Upper lobe of left lung (tissue), 6 donors: ENCODE data around the gene PLIN3. TPM values are rescaled to one million over a fixed set of nuclear protein-coding genes. Genes with fewer than 3 reads are reported as not detected.
"Not testable (repeated sequence)": the region's sequence is repeated elsewhere in the genome, so short reads cannot be mapped to it uniquely, and the experiment has no call there.

Source experiments
- ATAC-seq, 2 donors: fragments of 200-7000 bp; cut with Tn5 transposase; one replicate each; pipeline ENCODE4 v1.9.1; 2022; ENCODE audit warnings: mild to moderate bottlenecking in 2 of 2, moderate library complexity in 2 of 2; ENCODE audit not compliant: low FRiP score in 2 of 2
- DNase-seq, 2 donors: peaks; one replicate each; pipeline ENCODE4 v3.0.0-alpha.2; 2019 to 2020
- H3K27ac ChIP-seq, 4 donors: fragments of 200-600 bp; sonication (generic); one replicate each; pipeline ENCODE4 v1.5.1; 2016 to 2019
- H3K27me3 ChIP-seq, 4 donors: fragments of 200-600 bp; sonication (generic); one replicate each; pipeline ENCODE4 v1.5.1; 2017 to 2019
- H3K36me3 ChIP-seq, 4 donors: fragments of 200-600 bp; sonication (generic); one replicate each; pipeline ENCODE4 v1.5.1; 2016 to 2019
- H3K4me1 ChIP-seq, 4 donors: fragments of 200-600 bp; sonication (generic); one replicate each; pipeline ENCODE4 v1.5.1; 2018 to 2019
- H3K4me3 ChIP-seq, 4 donors: fragments of 200-600 bp; sonication (generic); one replicate each; pipeline ENCODE4 v1.5.1; 2017 to 2019; ENCODE audit warnings: mild to moderate bottlenecking in 2 of 4, moderate library complexity in 1 of 4
- H3K9me3 ChIP-seq, 4 donors: fragments of 200-600 bp; sonication (generic); one replicate each; pipeline ENCODE4 v1.5.1; 2018 to 2019
- EP300 ChIP-seq, 4 donors: sonication (generic); formaldehyde crosslinking; IDR thresholded peaks; one replicate each; pipeline ENCODE4 v1.5.1; 2017; ENCODE audit warnings: antibody characterized with exemption in 4 of 4, control low read depth in 2 of 4
- POLR2A ChIP-seq, 4 donors: fragments of 450-650 bp; IDR thresholded peaks; one replicate each; pipeline ENCODE4 v1.5.1; 2016 to 2017; ENCODE audit warnings: antibody characterized with exemption in 4 of 4, mild to moderate bottlenecking in 2 of 4
- POLR2AphosphoS5 ChIP-seq, 2 donors: sonication (generic); formaldehyde crosslinking; IDR thresholded peaks; one replicate each; pipeline ENCODE4 v1.5.1; 2017; ENCODE audit warnings: antibody characterized with exemption in 2 of 2
- WGBS, 2 donors: methylation state at CpG; one replicate each; pipeline ENCODE4 v1.1.5; 2017 to 2018; 5-methylcytosine and 5-hydroxymethylcytosine counted together
- total RNA-seq, 6 donors: library from RNA; depleted of rRNA in 4 of 6; stranded (reverse); fragments of >200 nt in 4 of 6; gene quantifications; one replicate each; pipeline versions ENCODE4 v1.1.0 to v1.2.1, GENCODE V29; 2016 to 2021
- TF ChIP-seq, protein P1 (sequence below), 6 experiments: fragments of 450-650 bp in 4 of 6; fragments of 200-600 bp in 2 of 6; sonication (generic) in 2 of 6; IDR thresholded peaks; one replicate each; pipeline ENCODE4 v1.5.1; 2016 to 2019; ENCODE audit warnings: antibody characterized with exemption in 6 of 6
- donor health status: DM: no; HTN: no; CAD: no; lungs with moderate emphysema.
- donor health status: DM: no; HTN: yes; CAD: no; lungs with severe emphysema.

PLIN3 gene
- total RNA-seq, 6 donors from 2014 or later: 29.3 to 55.1 (median 38.4) TPM

DNA sequence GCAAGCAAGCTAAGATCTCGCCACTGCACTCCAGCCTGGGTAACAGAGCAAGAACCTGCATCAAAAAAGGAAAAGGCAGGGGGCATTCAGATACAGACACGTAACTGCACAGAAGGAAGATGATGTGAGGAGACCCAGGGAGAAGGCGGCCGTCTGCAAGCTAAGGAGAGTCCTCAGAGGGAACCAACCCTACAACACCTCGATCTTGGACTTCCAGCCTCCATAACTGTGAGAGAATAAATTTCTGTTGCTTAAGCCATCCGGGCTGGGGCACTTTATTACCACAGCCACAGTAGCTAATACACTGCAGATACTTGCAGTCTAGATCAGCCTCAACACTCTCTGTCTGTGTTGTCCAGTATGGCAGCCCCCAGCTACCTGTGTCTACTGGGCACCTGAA lies 43.9 kb downstream of the PLIN3 start:
- no peak overlapping the region for H3K27ac ChIP-seq
- WGBS, 2 donors: 86 to 88% methylated on average over 6 of the region's 6 CpGs
- DNase-seq (no peak), ATAC-seq (no peak)
- H3K27me3 ChIP-seq: no peaks in the 10 kb centered on the region
- H3K36me3 ChIP-seq: peaks cover 0 to 21% (median 13%) of the 10 kb centered on the region in 4 donors
- no peak overlapping the region for H3K4me3 ChIP-seq
- H3K9me3 ChIP-seq: no peaks in the 10 kb centered on the region
- TF ChIP-seq POLR2AphosphoS5 (IDR thresholded peaks at IDR 0.05): no peak
- TF ChIP-seq, protein P1, sequence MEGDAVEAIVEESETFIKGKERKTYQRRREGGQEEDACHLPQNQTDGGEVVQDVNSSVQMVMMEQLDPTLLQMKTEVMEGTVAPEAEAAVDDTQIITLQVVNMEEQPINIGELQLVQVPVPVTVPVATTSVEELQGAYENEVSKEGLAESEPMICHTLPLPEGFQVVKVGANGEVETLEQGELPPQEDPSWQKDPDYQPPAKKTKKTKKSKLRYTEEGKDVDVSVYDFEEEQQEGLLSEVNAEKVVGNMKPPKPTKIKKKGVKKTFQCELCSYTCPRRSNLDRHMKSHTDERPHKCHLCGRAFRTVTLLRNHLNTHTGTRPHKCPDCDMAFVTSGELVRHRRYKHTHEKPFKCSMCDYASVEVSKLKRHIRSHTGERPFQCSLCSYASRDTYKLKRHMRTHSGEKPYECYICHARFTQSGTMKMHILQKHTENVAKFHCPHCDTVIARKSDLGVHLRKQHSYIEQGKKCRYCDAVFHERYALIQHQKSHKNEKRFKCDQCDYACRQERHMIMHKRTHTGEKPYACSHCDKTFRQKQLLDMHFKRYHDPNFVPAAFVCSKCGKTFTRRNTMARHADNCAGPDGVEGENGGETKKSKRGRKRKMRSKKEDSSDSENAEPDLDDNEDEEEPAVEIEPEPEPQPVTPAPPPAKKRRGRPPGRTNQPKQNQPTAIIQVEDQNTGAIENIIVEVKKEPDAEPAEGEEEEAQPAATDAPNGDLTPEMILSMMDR (IDR thresholded peaks at IDR 0.05): no peak
- TF ChIP-seq EP300 (IDR thresholded peaks at IDR 0.05): no peak
- TF ChIP-seq POLR2A (IDR thresholded peaks at IDR 0.05): no peak
- H3K4me1 ChIP-seq: peaks cover 0 to 11% (median 4%) of the 10 kb centered on the region in 4 donors

DNA sequence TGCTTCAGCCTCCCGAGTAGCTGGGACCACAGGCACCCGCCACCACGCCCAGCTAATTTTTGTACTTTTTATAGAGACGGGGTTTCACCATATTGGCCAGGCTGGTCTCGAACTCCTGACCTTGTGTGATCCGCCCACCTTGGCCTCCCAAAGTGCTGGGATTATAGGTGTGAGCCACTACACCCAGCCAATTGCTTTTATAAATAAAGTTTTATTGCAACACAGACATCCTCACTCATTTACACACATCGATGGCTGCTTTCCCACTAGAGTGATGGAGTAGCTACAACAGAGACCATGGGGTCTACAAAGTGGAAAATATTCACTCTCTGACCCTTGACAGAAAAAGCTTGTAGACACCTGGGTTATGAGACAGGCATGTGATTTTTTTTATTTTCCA lies 45.1 kb downstream of the PLIN3 start:
- H3K4me1 ChIP-seq, H3K27ac ChIP-seq, H3K4me3 ChIP-seq, H3K27me3 ChIP-seq, ATAC-seq, DNase-seq, H3K9me3 ChIP-seq: not testable (repeated sequence)
- H3K36me3 ChIP-seq: peaks cover 0 to 33% (median 24%) of the 10 kb centered on the region in 4 donors
- 97 to 98% methylated on average over 7 of the region's 7 CpGs for WGBS, 2 donors

DNA sequence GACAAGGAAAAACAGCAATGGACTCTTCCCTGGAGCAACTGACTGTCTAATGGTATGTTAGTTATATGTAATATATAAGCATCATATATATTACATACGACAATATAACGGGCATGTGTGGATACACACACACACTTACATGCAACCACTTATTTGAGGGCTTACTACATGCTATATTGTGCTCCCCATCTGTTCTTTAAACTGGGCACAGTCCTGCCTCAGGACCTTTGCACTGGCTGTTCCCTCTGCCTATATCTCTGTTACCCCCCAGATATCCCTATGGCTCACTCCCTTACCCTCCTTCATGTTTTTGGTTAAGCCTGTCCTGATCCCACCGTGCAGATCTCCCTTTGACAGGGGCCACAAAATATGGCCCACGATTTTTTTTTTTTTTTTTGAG lies 46.2 kb downstream of the PLIN3 start:
- no peak overlapping the region for H3K27ac ChIP-seq
- DNase-seq: no peak
- no peak for ATAC-seq
- peaks cover 3 to 5% (median 4%) of the 10 kb centered on the region in 4 donors for H3K4me1 ChIP-seq
- no peaks in the 10 kb centered on the region for H3K27me3 ChIP-seq
- H3K4me3 ChIP-seq: no peak overlapping the region
- TF ChIP-seq, protein P1 (IDR thresholded peaks at IDR 0.05): no peak
- TF ChIP-seq EP300 (IDR thresholded peaks at IDR 0.05): no peak
- no peak for TF ChIP-seq POLR2A (IDR thresholded peaks at IDR 0.05)
- TF ChIP-seq POLR2AphosphoS5 (IDR thresholded peaks at IDR 0.05): no peak
- WGBS, 2 donors: 83 to 93% methylated on average over 4 of the region's 4 CpGs
- H3K9me3 ChIP-seq: no peaks in the 10 kb centered on the region
- H3K36me3 ChIP-seq: peaks cover 0 to 44% (median 35%) of the 10 kb centered on the region in 4 donors

DNA sequence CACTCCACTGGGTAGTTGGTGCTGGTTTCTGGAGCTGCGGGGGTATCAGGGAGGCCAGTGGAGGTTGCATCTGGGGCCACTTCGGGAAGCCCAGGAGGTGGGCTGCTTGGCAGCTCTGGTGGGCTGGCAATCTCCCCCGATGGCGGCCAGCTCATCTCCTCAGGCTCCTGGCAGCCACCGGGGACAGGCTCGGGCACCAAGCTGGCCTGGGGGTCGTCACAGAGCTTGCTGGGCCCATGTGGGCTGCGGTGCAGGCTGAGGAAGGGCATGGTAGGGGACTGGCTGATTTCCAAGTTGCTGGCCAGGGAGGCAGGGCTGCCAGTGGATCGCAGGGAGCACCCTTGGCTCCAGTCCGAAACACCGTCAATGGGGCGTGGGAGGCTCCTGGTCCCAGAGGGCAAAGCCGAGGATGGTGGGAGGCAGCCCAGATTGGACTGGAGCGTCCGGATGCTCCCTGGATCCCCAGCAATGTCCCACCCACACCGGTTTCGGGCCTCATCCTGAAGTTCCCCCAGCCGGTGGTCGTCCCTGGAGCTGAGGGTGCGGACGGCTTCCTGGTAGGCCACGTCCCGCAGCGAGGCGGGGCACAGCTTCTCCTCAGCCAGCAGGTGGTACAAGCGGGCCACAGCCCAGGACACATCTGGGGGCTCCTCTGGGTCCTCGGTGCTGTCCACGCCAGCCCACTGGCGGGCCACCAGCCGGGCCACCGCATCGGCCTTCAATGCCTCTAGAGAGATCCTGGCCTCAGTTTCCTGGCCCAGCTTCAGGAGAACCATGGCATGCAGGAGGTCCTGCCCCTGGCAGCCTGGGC lies 49.8 kb downstream of the PLIN3 start:
- Histone ChIP-seq H3K4me3 (no peak overlapping the region), H3K36me3 (peaks cover 0 to 38% (median 34%) of the 10 kb centered on the region in 4 donors), H3K4me1 (peaks cover 18 to 35% (median 28%) of the 10 kb centered on the region in 4 donors), H3K27me3 (no peaks in the 10 kb centered on the region), H3K27ac (no peak overlapping the region), H3K9me3 (no peaks in the 10 kb centered on the region)
- WGBS, 2 donors: 92 to 100% methylated on average over 1 to 7 of the region's 32 CpGs
- TF ChIP-seq POLR2A (IDR thresholded peaks at IDR 0.05): no peak
- TF ChIP-seq, protein P1 (IDR thresholded peaks at IDR 0.05): no peak
- TF ChIP-seq POLR2AphosphoS5 (IDR thresholded peaks at IDR 0.05): no peak
- DNase-seq (peak in 1 of 2 donors; percentile 76), ATAC-seq (no peak)

DNA sequence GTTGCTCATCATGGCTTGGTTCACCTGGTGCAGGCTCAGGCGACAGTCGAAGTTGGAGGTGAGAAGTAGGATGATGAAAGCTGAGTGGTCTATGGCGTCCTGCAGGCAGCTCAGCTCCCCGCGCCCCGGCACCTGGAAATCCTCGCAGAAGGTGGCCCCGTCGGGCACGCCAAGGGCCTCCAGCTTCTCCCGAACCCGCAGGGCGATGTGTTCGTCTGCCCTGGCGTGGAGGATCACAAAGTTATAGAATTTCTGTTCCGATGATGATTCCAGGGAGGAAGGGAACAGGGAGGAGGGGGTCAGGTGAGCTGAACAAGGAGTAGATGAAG lies 50.6 kb downstream of the PLIN3 start:
- DNase-seq: peak in 1 of 2 donors; percentile 73
- H3K4me1 ChIP-seq: peaks cover 20 to 43% (median 34%) of the 10 kb centered on the region in 4 donors
- H3K4me3 ChIP-seq: no peak overlapping the region
- no peaks in the 10 kb centered on the region for H3K27me3 ChIP-seq
- H3K9me3 ChIP-seq: no peaks in the 10 kb centered on the region
- H3K36me3 ChIP-seq: peaks cover 0 to 38% (median 33%) of the 10 kb centered on the region in 4 donors
- H3K27ac ChIP-seq: peak overlapping the region in 3 of 4 donors; percentile 62 to 72 (median 64)
- WGBS, 2 donors: 95% methylated on average over 14 to 16 of the region's 16 CpGs
- ATAC-seq: no peak
- no peak for TF ChIP-seq EP300 (IDR thresholded peaks at IDR 0.05)
- no peak for TF ChIP-seq POLR2A (IDR thresholded peaks at IDR 0.05)
- TF ChIP-seq POLR2AphosphoS5 (IDR thresholded peaks at IDR 0.05): no peak
- TF ChIP-seq, protein P1 (IDR thresholded peaks at IDR 0.05): no peak
